WTC11 (cell line): Measurements from ENCODE around the gene CD6. TPM values are rescaled to one million over a fixed set of nuclear protein-coding genes. Genes with fewer than 3 reads are reported as not detected.

ENCODE experiments used
- ATAC-seq: fragments of 200-7000 bp; cut with Tn5 transposase; 2 replicates; pipeline ENCODE4 v1.10.0; 2021; ENCODE audit warnings: mild to moderate bottlenecking, moderate library complexity
- CTCF ChIA-PET: fragments of 300-600 bp; sonication (Branson Sonifier 250); formaldehyde crosslinking; loops from one replicate; lab custom pipeline; 2021; ENCODE audit warnings: antibody characterized with exemption; lab: Charles Lee
- POLR2A ChIA-PET: fragments of 350-600 bp; sonication (Branson Sonifier 250); formaldehyde crosslinking; loops from one replicate; lab custom pipeline; 2021; ENCODE audit warnings: antibody characterized with exemption; lab: Charles Lee
- DNase-seq: peaks from one replicate; pipeline ENCODE4 v3.0.0; 2021; ENCODE audit warnings: low spot score
- H3K27ac Mint-ChIP-seq: 2 replicates; pipeline ENCODE4 v1.8.0; 2021; ENCODE audit warnings: mixed read lengths
- H3K27me3 Mint-ChIP-seq: 2 replicates; pipeline ENCODE4 v1.8.0; 2021; ENCODE audit warnings: low read depth, mild to moderate bottlenecking, moderate library complexity, mixed read lengths
- H3K36me3 Mint-ChIP-seq: 2 replicates; pipeline ENCODE4 v1.8.0; 2021; ENCODE audit warnings: mixed read lengths
- H3K4me1 Mint-ChIP-seq: 2 replicates; pipeline ENCODE4 v1.8.0; 2022; ENCODE audit warnings: mixed read lengths
- H3K4me3 Mint-ChIP-seq: 2 replicates; pipeline ENCODE4 v1.8.0; 2021; ENCODE audit warnings: mild to moderate bottlenecking, moderate library complexity, mixed read lengths
- H3K9me3 Mint-ChIP-seq: 2 replicates; pipeline ENCODE4 v1.8.0; 2021; ENCODE audit warnings: mixed read lengths
- AR ChIP-seq: fragments of 250-450 bp; sonication (Bioruptor Pico); IDR thresholded peaks from 2 replicates; pipeline ENCODE4 v1.9.0; 2021; ENCODE audit warnings: mild to moderate bottlenecking
- ATF6 ChIP-seq: sonication (generic); formaldehyde crosslinking; IDR thresholded peaks from 2 replicates; pipeline ENCODE4 v1.8.1; 2023; ENCODE audit warnings: mild to moderate bottlenecking, missing genetic modification reagents
- CDX4 ChIP-seq: fragments of 250-450 bp; sonication (Bioruptor Pico); IDR thresholded peaks from 2 replicates; pipeline ENCODE4 v1.9.0; 2021; ENCODE audit warnings: moderate library complexity, mild to moderate bottlenecking, inconsistent platforms, borderline replicate concordance
- E2F4 ChIP-seq: sonication (generic); formaldehyde crosslinking; IDR thresholded peaks from 2 replicates; pipeline ENCODE4 v1.8.1; 2022; ENCODE audit warnings: low read depth, mild to moderate bottlenecking, moderate library complexity, missing genetic modification reagents, borderline replicate concordance
- ETV6 ChIP-seq: sonication (generic); formaldehyde crosslinking; IDR thresholded peaks from 2 replicates; pipeline ENCODE4 v1.8.1; 2022; ENCODE audit warnings: mild to moderate bottlenecking, missing genetic modification reagents
- FOXJ3 ChIP-seq: sonication (generic); formaldehyde crosslinking; IDR thresholded peaks from 2 replicates; pipeline ENCODE4 v1.9.0; 2021; ENCODE audit warnings: missing genetic modification reagents, mild to moderate bottlenecking, borderline replicate concordance
- FOXP1 ChIP-seq: sonication (generic); formaldehyde crosslinking; IDR thresholded peaks from 2 replicates; pipeline ENCODE4 v1.8.0; 2022; ENCODE audit warnings: missing genetic modification reagents, mild to moderate bottlenecking, moderate library complexity, borderline replicate concordance
- GABPB1 ChIP-seq: sonication (generic); formaldehyde crosslinking; IDR thresholded peaks from 2 replicates; pipeline ENCODE4 v1.8.1; 2023; ENCODE audit warnings: mild to moderate bottlenecking, missing genetic modification reagents
- JAZF1 ChIP-seq: fragments of 250-450 bp; sonication (Bioruptor Pico); IDR thresholded peaks from 2 replicates; pipeline ENCODE4 v1.9.0; 2021; ENCODE audit warnings: moderate library complexity, mild to moderate bottlenecking, inconsistent platforms
- NR2C2 ChIP-seq: sonication (generic); formaldehyde crosslinking; IDR thresholded peaks from 2 replicates; pipeline ENCODE4 v1.8.0; 2022; ENCODE audit warnings: mild to moderate bottlenecking, missing genetic modification reagents
- TEAD1 ChIP-seq: sonication (generic); formaldehyde crosslinking; IDR thresholded peaks from 2 replicates; pipeline ENCODE4 v1.8.0; 2022; ENCODE audit warnings: mild to moderate bottlenecking, missing genetic modification reagents
- ZMAT4 ChIP-seq: fragments of 250-450 bp; sonication (Bioruptor Pico); IDR thresholded peaks from 2 replicates; pipeline ENCODE4 v1.9.0; 2021; ENCODE audit warnings: mild to moderate bottlenecking
- ZNF219 ChIP-seq: sonication (generic); formaldehyde crosslinking; IDR thresholded peaks from 2 replicates; pipeline ENCODE4 v1.8.0; 2023; ENCODE audit warnings: missing genetic modification reagents, mild to moderate bottlenecking, borderline replicate concordance
- ZNF263 ChIP-seq: sonication (generic); formaldehyde crosslinking; IDR thresholded peaks from 2 replicates; pipeline ENCODE4 v1.8.1; 2022; ENCODE audit warnings: low read depth, mild to moderate bottlenecking, moderate library complexity, missing genetic modification reagents
- ZNF281 ChIP-seq: sonication (generic); formaldehyde crosslinking; IDR thresholded peaks from 2 replicates; pipeline ENCODE4 v1.8.0; 2023; ENCODE audit warnings: mild to moderate bottlenecking, missing genetic modification reagents
- total RNA-seq: library from RNA; stranded (reverse); gene quantifications from 3 replicates; pipeline ENCODE4 v1.2.3, GENCODE V29; 2021
- TF ChIP-seq, protein P1 (sequence below): sonication (generic); formaldehyde crosslinking; IDR thresholded peaks from 2 replicates; pipeline ENCODE4 v1.8.0; 2022; ENCODE audit warnings: mild to moderate bottlenecking, missing genetic modification reagents
- TF ChIP-seq, protein P2 (sequence below): sonication (generic); formaldehyde crosslinking; IDR thresholded peaks from 2 replicates; pipeline ENCODE4 v1.8.1; 2022; ENCODE audit warnings: missing genetic modification reagents, borderline replicate concordance
- TF ChIP-seq, protein P3 (sequence below): sonication (generic); formaldehyde crosslinking; IDR thresholded peaks from 2 replicates; pipeline ENCODE4 v1.8.1; 2022; ENCODE audit warnings: mild to moderate bottlenecking, missing genetic modification reagents, moderate library complexity, borderline replicate concordance

The CD6 gene
- total RNA-seq, 1 experiment from 2014 or later, result 1.0 TPM

DNA sequence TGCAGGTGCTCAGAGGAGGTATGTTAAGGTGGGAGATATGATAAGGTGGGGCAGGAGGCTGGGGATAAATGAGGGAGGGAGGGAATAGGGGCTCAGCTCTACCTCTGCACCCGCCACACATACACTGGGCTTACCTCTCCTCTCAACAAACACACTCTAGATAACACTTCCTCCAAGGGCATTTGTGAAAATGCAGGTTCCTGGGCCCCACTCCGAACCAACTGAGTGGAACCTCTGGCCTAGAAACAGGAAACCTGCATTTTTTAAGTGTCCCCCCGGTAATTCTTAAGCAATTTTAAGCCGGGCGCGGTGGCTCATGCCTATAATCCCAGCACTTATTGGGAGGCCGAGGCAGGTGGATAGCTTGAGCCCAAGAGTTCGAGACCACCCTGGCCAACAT, 84.3 kb downstream of the CD6 start:
- ChIA-PET POLR2A (no interaction called here), CTCF (interaction anchor here (1.4 kb wide), 1 partner anchor 14 kb away, joined by 5 read pairs; no protein-coding TSS in a partner anchor)
- ATAC-seq, result no peak
- DNase-seq, result no peak
- Mint-ChIP-seq H3K4me3 (no peak overlapping the region), H3K36me3 (no peaks in the 10 kb centered on the region), H3K27me3 (0 out of 2 replicates have a peak, but pooled peaks cover 2% of the 10 kb centered on the region), H3K9me3 (no peaks in the 10 kb centered on the region), H3K4me1 (no peaks in the 10 kb centered on the region), H3K27ac (no peak overlapping the region)
- TF ChIP-seq, protein P1, sequence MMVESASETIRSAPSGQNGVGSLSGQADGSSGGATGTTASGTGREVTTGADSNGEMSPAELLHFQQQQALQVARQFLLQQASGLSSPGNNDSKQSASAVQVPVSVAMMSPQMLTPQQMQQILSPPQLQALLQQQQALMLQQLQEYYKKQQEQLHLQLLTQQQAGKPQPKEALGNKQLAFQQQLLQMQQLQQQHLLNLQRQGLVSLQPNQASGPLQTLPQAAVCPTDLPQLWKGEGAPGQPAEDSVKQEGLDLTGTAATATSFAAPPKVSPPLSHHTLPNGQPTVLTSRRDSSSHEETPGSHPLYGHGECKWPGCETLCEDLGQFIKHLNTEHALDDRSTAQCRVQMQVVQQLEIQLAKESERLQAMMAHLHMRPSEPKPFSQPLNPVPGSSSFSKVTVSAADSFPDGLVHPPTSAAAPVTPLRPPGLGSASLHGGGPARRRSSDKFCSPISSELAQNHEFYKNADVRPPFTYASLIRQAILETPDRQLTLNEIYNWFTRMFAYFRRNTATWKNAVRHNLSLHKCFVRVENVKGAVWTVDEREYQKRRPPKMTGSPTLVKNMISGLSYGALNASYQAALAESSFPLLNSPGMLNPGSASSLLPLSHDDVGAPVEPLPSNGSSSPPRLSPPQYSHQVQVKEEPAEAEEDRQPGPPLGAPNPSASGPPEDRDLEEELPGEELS (CRISPR knock-in tag), result no peak
- TF ChIP-seq CDX4 (no peak), AR (CRISPR knock-in tag) (no peak), FOXJ3 (no peak), ZNF263 (CRISPR knock-in tag) (no peak), TEAD1 (CRISPR knock-in tag) (no peak), E2F4 (CRISPR knock-in tag) (no peak), GABPB1 (CRISPR knock-in tag) (no peak), ZMAT4 (CRISPR knock-in tag) (no peak), ATF6 (CRISPR knock-in tag) (no peak), ZNF281 (CRISPR knock-in tag) (no peak), ZNF219 (CRISPR knock-in tag) (no peak), NR2C2 (CRISPR knock-in tag) (no peak), FOXP1 (CRISPR knock-in tag) (no peak), JAZF1 (CRISPR knock-in tag) (no peak), ETV6 (CRISPR knock-in tag) (no peak)
- TF ChIP-seq, protein P2, sequence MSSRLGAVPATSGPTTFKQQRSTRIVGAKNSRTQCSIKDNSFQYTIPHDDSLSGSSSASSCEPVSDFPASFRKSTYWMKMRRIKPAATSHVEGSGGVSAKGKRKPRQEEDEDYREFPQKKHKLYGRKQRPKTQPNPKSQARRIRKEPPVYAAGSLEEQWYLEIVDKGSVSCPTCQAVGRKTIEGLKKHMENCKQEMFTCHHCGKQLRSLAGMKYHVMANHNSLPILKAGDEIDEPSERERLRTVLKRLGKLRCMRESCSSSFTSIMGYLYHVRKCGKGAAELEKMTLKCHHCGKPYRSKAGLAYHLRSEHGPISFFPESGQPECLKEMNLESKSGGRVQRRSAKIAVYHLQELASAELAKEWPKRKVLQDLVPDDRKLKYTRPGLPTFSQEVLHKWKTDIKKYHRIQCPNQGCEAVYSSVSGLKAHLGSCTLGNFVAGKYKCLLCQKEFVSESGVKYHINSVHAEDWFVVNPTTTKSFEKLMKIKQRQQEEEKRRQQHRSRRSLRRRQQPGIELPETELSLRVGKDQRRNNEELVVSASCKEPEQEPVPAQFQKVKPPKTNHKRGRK (CRISPR knock-in tag), result no peak
- TF ChIP-seq, protein P3, sequence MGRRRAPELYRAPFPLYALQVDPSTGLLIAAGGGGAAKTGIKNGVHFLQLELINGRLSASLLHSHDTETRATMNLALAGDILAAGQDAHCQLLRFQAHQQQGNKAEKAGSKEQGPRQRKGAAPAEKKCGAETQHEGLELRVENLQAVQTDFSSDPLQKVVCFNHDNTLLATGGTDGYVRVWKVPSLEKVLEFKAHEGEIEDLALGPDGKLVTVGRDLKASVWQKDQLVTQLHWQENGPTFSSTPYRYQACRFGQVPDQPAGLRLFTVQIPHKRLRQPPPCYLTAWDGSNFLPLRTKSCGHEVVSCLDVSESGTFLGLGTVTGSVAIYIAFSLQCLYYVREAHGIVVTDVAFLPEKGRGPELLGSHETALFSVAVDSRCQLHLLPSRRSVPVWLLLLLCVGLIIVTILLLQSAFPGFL (CRISPR knock-in tag), result no peak
